Mesendoderm (in vitro differentiated cells): ENCODE measurements around the gene FOXP2.

ENCODE experiments used
- DNase-seq: peaks from one replicate; pipeline ENCODE4 v3.0.0; 2013
- H2AK5ac ChIP-seq: 2 replicates; pipeline ENCODE4 v1.6.1; 2013; ENCODE audit warnings: low read length, inconsistent platforms
- H2BK120ac ChIP-seq: 2 replicates; pipeline ENCODE4 v1.6.1; 2013; ENCODE audit warnings: low read depth, mild to moderate bottlenecking, low read length, moderate library complexity, mixed read lengths
- H2BK15ac ChIP-seq: replicated peaks from 2 replicates; pipeline ENCODE4 v1.6.1; 2013; ENCODE audit warnings: low read depth, mild to moderate bottlenecking, moderate library complexity
- H2BK5ac ChIP-seq: 2 replicates; pipeline ENCODE4 v1.6.1; 2013; ENCODE audit warnings: low read length, inconsistent platforms
- H3K18ac ChIP-seq: 2 replicates; pipeline ENCODE4 v1.6.1; 2013; ENCODE audit warnings: mild to moderate bottlenecking, low read length, mixed read lengths
- H3K23ac ChIP-seq: one replicate; pipeline ENCODE4 v1.6.1; 2013; ENCODE audit warnings: low read length
- H3K27ac ChIP-seq: 2 replicates; pipeline ENCODE4 v1.5.1; 2013; ENCODE audit warnings: low read depth, mild to moderate bottlenecking, inconsistent platforms, low read length, moderate library complexity
- H3K27me3 ChIP-seq: 2 replicates; pipeline ENCODE4 v1.6.1; 2013; ENCODE audit warnings: low read length, control low read depth, mild to moderate bottlenecking, inconsistent platforms; ENCODE audit not compliant: insufficient read depth, poor library complexity
- H3K36me3 ChIP-seq: 2 replicates; pipeline ENCODE4 v1.6.1; 2013; ENCODE audit warnings: low read length, inconsistent platforms; ENCODE audit not compliant: control insufficient read depth, insufficient read depth
- H3K4ac ChIP-seq: one replicate; pipeline ENCODE4 v1.6.1; 2013; ENCODE audit warnings: low read depth, mild to moderate bottlenecking, low read length, moderate library complexity
- H3K4me1 ChIP-seq: 2 replicates; pipeline ENCODE4 v1.6.1; 2013; ENCODE audit warnings: low read depth, low read length, inconsistent platforms; ENCODE audit not compliant: control insufficient read depth
- H3K4me2 ChIP-seq: 2 replicates; pipeline ENCODE4 v1.6.1; 2013; ENCODE audit warnings: low read length
- H3K4me3 ChIP-seq: 2 replicates; pipeline ENCODE4 v1.5.1; 2013; ENCODE audit warnings: mild to moderate bottlenecking, low read length
- H3K56ac ChIP-seq: one replicate; pipeline ENCODE4 v1.6.1; 2013; ENCODE audit warnings: low read length
- H3K79me1 ChIP-seq: 2 replicates; pipeline ENCODE4 v1.6.1; 2013; ENCODE audit warnings: low read length, inconsistent platforms
- H3K79me2 ChIP-seq: 2 replicates; pipeline ENCODE4 v1.6.1; 2013; ENCODE audit warnings: mild to moderate bottlenecking, low read length; ENCODE audit not compliant: control insufficient read depth, insufficient read depth
- H3K9ac ChIP-seq: 2 replicates; pipeline ENCODE4 v1.6.1; 2013; ENCODE audit warnings: low read length, inconsistent platforms
- H4K5ac ChIP-seq: one replicate; pipeline ENCODE4 v1.6.1; 2013; ENCODE audit warnings: low read length
- H4K8ac ChIP-seq: one replicate; pipeline ENCODE4 v1.6.1; 2013; ENCODE audit warnings: low read depth, mild to moderate bottlenecking, control low read depth, low read length, moderate library complexity
- WGBS: extraction: QIAGEN DNeasy Blood & Tissue Kit; methylation state at CpG from one replicate; pipeline ENCODE4 v1.1.7; 2013; ENCODE audit warnings: low lambda C conversion rate, missing lambda C conversion rate; ENCODE audit not compliant: insufficient coverage; ENCODE audit errors: extremely low coverage; 5-methylcytosine and 5-hydroxymethylcytosine counted together

The FOXP2 gene

GRCh38 chr7:114662002-114662677, 247.5 kb downstream of the FOXP2 start:
- H3K27ac ChIP-seq, result no peak overlapping the region
- H2BK5ac ChIP-seq, result no peak overlapping the region
- no peak overlapping the region for H3K56ac ChIP-seq
- H3K18ac ChIP-seq, result no peak overlapping the region
- no peak overlapping the region for H3K4ac ChIP-seq
- H3K79me2 ChIP-seq, result no peaks in the 10 kb centered on the region
- H3K27me3 ChIP-seq, result no peaks in the 10 kb centered on the region
- H3K36me3 ChIP-seq, result no peaks in the 10 kb centered on the region
- H4K8ac ChIP-seq, result no peak overlapping the region
- no peak overlapping the region for H3K9ac ChIP-seq
- no peak overlapping the region for H2AK5ac ChIP-seq
- peaks cover 8% of the 10 kb centered on the region for H3K4me1 ChIP-seq
- no peak overlapping the region for H2BK120ac ChIP-seq
- no CpG with 5 or more reads among the region's 6 CpGs for WGBS
- no peak overlapping the region for H2BK15ac ChIP-seq
- H3K4me2 ChIP-seq, result no peak overlapping the region
- H3K79me1 ChIP-seq, result no peaks in the 10 kb centered on the region
- no peak for DNase-seq
- no peak overlapping the region for H4K5ac ChIP-seq
- no peak overlapping the region for H3K23ac ChIP-seq
- no peak overlapping the region for H3K4me3 ChIP-seq

- H3K9ac ChIP-seq, result no peak overlapping the region
- H3K4me2 ChIP-seq, result no peak overlapping the region
- H3K79me1 ChIP-seq, result no peaks in the 10 kb centered on the region
- H2BK15ac ChIP-seq, result no peak overlapping the region
- H3K56ac ChIP-seq, result no peak overlapping the region
- peak; percentile 59 for DNase-seq
- no peak overlapping the region for H4K8ac ChIP-seq
- H3K4me3 ChIP-seq, result no peak overlapping the region
- no CpG with 5 or more reads among the region's 1 CpG for WGBS
- H3K36me3 ChIP-seq, result no peaks in the 10 kb centered on the region
- no peak overlapping the region for H3K23ac ChIP-seq
- no peak overlapping the region for H2BK120ac ChIP-seq
- H3K4ac ChIP-seq, result no peak overlapping the region
- H3K27me3 ChIP-seq, result no peaks in the 10 kb centered on the region
- H2AK5ac ChIP-seq, result no peak overlapping the region
- H3K79me2 ChIP-seq, result no peaks in the 10 kb centered on the region
- H2BK5ac ChIP-seq, result no peak overlapping the region
- H3K27ac ChIP-seq, result no peak overlapping the region
- peaks cover 7% of the 10 kb centered on the region for H3K4me1 ChIP-seq
- H4K5ac ChIP-seq, result no peak overlapping the region
- H3K18ac ChIP-seq, result no peak overlapping the region
Measured at GRCh38 chr7:114663502-114663901, 248.9 kb downstream of the FOXP2 start.

- Histone ChIP-seq H3K79me2 (no peaks in the 10 kb centered on the region), H3K4me3 (no peak overlapping the region), H3K79me1 (no peaks in the 10 kb centered on the region), H3K9ac (no peak overlapping the region), H2AK5ac (no peak overlapping the region), H3K56ac (no peak overlapping the region), H3K4me2 (no peak overlapping the region), H3K4me1 (no peaks in the 10 kb centered on the region), H3K27me3 (no peaks in the 10 kb centered on the region), H2BK120ac (no peak overlapping the region), H3K36me3 (no peaks in the 10 kb centered on the region), H2BK5ac (no peak overlapping the region), H4K5ac (no peak overlapping the region), H2BK15ac (no peak overlapping the region), H3K23ac (no peak overlapping the region), H4K8ac (no peak overlapping the region), H3K18ac (no peak overlapping the region), H3K4ac (no peak overlapping the region), H3K27ac (no peak overlapping the region)
- no peak for DNase-seq
Measured at GRCh38 chr7:114670676-114671075, 256.1 kb downstream of the FOXP2 start.

- Histone ChIP-seq H3K56ac (no peak overlapping the region), H3K79me2 (no peaks in the 10 kb centered on the region)
Measured at GRCh38 chr7:114671563-114672123, 257.0 kb downstream of the FOXP2 start.

GRCh38 chr7:114678116-114678515, 263.5 kb downstream of the FOXP2 start:
- Histone ChIP-seq H3K18ac (no peak overlapping the region), H4K5ac (no peak overlapping the region), H3K4me3 (no peak overlapping the region), H3K79me2 (no peaks in the 10 kb centered on the region), H3K4ac (no peak overlapping the region), H3K4me1 (no peaks in the 10 kb centered on the region), H3K56ac (no peak overlapping the region), H3K79me1 (no peaks in the 10 kb centered on the region), H2BK120ac (no peak overlapping the region), H3K27ac (no peak overlapping the region), H2BK15ac (no peak overlapping the region), H2AK5ac (no peak overlapping the region), H3K36me3 (no peaks in the 10 kb centered on the region), H2BK5ac (no peak overlapping the region), H3K9ac (no peak overlapping the region), H3K23ac (no peak overlapping the region), H4K8ac (no peak overlapping the region), H3K27me3 (no peaks in the 10 kb centered on the region), H3K4me2 (no peak overlapping the region)
- no peak for DNase-seq
- no CpG with 5 or more reads among the region's 2 CpGs for WGBS

More at GRCh38 chr7:114671563-114672123, 257.0 kb downstream of the FOXP2 start:
- WGBS, result no CpG with 5 or more reads among the region's 2 CpGs
- Histone ChIP-seq H3K4me3 (no peak overlapping the region), H3K18ac (no peak overlapping the region), H3K27ac (no peak overlapping the region), H3K27me3 (no peaks in the 10 kb centered on the region), H4K5ac (no peak overlapping the region), H3K79me1 (no peaks in the 10 kb centered on the region), H2BK5ac (no peak overlapping the region), H3K36me3 (no peaks in the 10 kb centered on the region), H3K9ac (no peak overlapping the region), H4K8ac (no peak overlapping the region), H3K4me1 (no peaks in the 10 kb centered on the region), H2BK15ac (no peak overlapping the region), H3K23ac (no peak overlapping the region), H2BK120ac (no peak overlapping the region), H3K4me2 (no peak overlapping the region), H2AK5ac (no peak overlapping the region), H3K4ac (no peak overlapping the region)
- no peak for DNase-seq

- Histone ChIP-seq H4K8ac (no peak overlapping the region), H3K23ac (no peak overlapping the region), H3K18ac (no peak overlapping the region), H3K79me2 (no peaks in the 10 kb centered on the region), H3K4me2 (no peak overlapping the region), H2AK5ac (no peak overlapping the region), H3K79me1 (no peaks in the 10 kb centered on the region), H3K4ac (no peak overlapping the region), H3K27me3 (no peaks in the 10 kb centered on the region), H2BK15ac (no peak overlapping the region), H3K27ac (no peak overlapping the region), H2BK120ac (no peak overlapping the region), H2BK5ac (no peak overlapping the region), H3K4me3 (no peak overlapping the region), H3K56ac (no peak overlapping the region), H4K5ac (no peak overlapping the region), H3K9ac (no peak overlapping the region), H3K36me3 (no peaks in the 10 kb centered on the region), H3K4me1 (no peaks in the 10 kb centered on the region)
- WGBS, result no CpG with 5 or more reads among the region's 4 CpGs
- DNase-seq, result no peak
Measured at GRCh38 chr7:114687238-114687637, 272.6 kb downstream of the FOXP2 start.
